ENCODE data around the gene HASPIN.
A peak's percentile ranks its signal among the peaks of the same experiment; 100 is the strongest.

Gene HASPIN

DNA sequence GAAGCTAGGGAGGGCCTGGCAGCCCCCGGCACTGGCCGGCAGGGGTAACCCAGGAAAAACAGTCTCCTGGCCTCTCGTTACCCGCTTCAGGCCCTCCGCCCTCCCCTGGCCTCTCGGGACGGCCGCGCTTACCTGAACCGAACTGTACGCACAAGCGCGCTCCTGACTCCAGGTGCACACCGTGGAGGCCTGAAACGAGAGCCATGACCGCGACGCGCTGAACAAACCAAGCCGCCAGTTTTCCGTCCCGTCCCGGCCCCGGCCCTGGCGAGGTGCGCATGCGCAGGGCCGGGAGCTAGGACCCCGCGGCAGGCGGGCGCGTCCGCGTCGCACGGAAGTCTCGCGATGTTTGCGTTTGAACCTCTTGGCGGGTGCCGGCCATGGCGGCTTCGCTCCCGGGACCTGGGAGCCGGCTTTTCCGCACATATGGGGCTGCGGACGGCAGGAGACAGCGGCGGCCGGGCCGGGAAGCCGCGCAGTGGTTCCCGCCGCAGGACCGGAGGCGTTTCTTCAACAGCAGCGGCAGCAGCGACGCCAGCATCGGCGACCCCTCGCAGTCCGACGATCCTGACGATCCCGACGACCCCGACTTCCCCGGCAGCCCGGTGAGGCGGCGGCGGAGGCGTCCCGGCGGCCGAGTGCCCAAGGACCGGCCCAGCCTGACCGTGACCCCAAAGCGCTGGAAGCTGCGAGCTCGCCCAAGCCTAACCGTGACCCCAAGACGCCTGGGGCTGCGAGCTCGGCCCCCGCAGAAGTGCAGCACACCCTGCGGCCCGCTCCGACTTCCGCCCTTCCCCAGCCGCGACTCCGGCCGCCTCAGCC is at the start of gene HASPIN:
HASPIN (plus strand) TSS at position 348 of the 822 bp plus-strand sequence; CDS start at position 381, 33 bp downstream.
- peak; percentile 94 for DNase-seq

GRCh38 chr17:3675886-3676285 is 47.8 kb upstream of the HASPIN start:
- no peak for DNase-seq

DNA sequence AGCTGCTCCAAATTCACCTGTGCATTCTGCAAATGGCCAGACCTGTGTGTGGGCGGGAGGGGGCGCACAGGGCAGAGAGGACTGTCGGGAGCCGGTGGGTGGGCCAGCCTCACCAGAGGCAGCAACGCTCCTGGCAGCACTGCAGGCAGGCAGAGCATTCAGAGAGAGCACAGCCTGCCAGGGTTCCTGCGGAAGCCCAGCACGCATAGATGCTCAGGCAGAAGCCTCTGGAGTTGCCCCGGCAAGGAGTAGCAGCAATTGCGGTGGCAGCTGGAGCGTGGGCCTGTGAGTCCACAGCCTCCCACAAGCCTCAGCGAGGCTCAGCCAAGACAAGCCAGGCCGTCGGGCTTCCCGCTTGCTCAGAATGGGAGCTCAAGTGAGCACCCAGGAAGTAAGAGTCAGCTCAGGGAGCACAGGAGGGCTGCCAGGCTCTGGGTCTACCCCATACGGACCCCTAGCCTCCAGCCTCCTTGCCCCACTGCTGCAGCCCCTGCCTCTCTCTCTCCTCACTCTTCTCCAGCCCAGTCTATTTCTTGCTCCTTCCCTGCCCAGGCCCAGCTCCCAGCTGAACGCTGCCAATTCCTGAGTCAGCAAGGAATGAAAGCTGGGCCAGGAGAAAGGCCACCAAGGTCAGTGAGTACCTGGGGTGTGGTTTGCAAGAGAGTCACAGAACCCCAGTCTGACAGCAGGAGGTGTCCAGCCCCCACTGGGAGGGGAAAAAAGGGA is 45.4 kb upstream of the HASPIN start:
- no peak for DNase-seq

DNA sequence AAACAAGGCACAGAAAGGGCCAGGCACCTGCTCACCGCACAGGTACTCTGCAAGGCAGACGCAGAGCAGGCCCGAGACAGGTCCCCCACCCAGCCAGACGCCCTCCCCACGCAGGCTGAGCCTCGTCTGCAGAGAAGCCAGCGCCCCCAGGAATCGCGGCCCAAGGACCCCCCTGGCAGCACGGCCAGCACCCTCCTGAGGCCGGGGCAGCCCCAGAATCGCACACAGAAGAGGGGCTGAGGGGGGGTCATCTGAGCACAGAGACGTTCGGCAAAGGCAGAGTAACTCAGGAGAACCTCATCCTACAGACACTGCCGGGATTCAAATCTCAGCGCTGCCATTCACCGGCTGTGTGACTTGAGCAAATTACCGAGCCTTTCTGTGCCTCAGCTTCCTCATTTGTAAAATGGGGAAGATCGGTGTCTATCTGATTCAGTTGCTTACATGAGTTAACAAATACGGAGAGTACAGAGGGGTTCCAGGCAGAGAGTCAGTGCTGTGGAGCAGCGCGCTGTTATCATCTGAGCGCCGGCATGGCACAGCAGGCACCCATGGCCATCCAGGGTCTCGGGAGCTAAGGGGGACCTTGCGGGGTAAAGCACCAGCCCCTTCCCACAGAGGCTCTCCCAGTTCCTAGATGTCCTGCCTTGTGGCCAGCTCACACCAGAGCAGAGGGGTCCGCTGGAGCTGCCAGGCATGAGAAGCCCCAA is 44.7 kb upstream of the HASPIN start:
- DNase-seq = no peak

GRCh38 chr17:3679531-3680126 is 44.1 kb upstream of the HASPIN start:
- no peak for DNase-seq

DNA sequence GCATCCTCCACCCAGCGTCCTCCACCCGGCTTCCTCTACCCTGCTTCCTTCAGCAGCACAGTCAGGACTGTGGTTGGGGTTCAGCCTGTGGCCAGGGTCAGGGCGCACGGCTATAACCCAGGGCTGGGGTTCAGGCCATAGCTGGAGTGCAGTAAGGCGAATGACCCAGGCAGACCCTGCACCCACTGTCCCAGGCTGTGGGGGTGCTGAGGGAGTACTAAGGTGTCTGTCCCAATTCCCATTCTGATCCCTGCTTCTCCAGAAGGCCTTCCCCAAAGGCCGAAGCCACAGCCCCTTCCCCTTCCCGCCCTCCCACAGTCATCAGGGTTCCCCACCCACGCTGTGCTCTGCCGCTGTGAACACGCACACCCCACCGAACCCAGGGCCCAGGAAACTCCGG is 42.6 kb upstream of the HASPIN start:
- no peak for DNase-seq

DNA sequence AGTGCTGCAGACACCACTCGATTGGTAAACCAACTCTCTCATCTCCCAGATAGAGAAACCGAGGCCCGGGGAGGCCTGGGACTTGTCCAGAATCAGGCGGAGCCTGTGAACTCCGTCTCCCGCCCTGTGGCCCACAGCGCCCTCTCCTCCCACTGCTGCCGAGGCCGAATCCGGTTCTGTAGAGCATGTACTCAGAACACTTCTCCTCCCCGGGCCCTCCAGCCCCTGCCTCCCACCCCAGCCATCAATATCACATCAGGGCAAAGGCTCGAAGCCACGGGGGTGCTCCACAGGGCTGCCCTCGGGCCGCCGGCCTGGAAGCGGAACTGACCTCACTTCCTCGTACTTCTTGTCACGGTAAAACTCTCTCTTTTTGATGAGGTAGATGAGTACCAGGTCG is 42.1 kb upstream of the HASPIN start:
- DNase-seq = no peak

GRCh38 chr17:3682033-3682432 is 41.7 kb upstream of the HASPIN start:
- DNase-seq = no peak

GRCh38 chr17:3683054-3683511 is 40.6 kb upstream of the HASPIN start:
- peak; percentile 68 for DNase-seq

- DNase-seq = no peak
Measured at GRCh38 chr17:3685174-3685573, 38.5 kb upstream of the HASPIN start.

- no peak for DNase-seq
Measured at GRCh38 chr17:3688027-3688553, 35.6 kb upstream of the HASPIN start.

- no peak for DNase-seq
Measured at GRCh38 chr17:3688852-3689261, 34.8 kb upstream of the HASPIN start.

DNA sequence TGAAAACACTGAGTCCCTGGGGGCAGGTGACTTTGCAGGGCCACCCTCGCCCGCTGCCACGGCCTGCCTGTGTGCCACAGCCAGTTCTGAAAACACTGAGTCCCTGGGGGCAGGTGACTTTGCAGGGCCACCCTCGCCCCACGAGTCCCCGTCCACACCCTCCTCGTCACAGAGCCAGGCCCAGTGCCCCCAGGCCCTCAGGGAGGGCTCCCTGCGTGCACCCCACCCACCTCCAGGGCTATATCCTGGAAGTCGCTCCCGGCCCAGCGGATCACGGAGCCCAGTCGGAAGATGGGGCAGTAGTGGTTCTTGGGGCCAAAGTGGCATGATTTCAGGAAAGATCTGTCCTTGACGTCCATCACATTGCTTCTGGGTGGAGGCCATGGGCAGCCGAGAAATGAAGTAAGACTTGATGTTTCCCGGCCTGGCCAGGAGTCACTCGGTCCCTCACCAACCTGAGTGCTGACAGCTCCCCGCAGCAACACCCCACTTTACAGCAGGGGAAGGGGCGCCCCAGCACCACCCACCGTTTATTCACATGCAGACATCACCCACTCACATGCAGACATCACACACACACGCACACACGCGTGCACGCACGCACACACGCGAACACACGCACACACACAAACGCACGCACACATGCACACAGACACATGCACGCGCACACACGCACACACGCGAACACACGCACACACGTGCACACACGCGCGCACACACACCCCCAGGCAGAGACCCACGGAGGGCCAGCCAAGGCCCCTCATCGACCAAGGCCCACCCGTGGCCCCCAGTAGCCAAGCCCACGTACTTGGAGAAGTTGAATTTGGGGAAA is 34.2 kb upstream of the HASPIN start:
- DNase-seq = no peak

- no peak for DNase-seq
Measured at GRCh38 chr17:3690094-3690715, 33.5 kb upstream of the HASPIN start.

GRCh38 chr17:3691617-3692067 is 32.1 kb upstream of the HASPIN start:
- DNase-seq = no peak

GRCh38 chr17:3692346-3692745 is 31.4 kb upstream of the HASPIN start:
- no peak for DNase-seq

- DNase-seq = no peak
Measured at GRCh38 chr17:3693141-3693540, 30.6 kb upstream of the HASPIN start.

- no peak for DNase-seq
Measured at GRCh38 chr17:3693829-3694231, 29.9 kb upstream of the HASPIN start.

DNA sequence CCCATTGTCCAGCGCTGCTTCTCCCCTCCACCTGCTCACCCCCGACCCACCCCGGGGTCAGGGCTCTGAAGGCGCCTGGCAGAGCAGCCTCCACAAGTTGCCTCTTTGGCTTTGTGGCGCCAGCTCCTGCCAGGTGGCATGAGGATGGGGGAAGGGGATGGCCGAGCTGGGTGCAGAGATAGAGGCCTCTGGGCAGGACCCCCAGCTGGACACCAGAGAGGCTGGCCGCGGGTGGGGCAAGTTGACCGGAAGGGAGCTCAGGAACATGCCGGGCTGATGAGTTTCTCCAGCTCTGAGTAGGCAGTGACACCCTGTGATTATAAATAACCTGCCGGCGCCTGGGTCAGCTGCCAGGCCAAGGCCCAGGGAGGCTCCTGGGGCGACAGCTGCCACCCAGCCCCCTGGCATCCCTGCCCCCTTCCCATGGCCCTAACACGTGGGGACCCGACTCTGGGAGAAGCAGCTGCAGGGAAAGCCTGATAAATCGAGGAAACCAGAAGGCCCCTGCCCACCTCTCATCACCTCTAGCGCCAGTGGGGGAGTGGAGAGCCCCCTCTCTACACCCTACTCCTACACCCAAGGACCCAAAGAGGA is 28.5 kb upstream of the HASPIN start:
- DNase-seq = no peak

DNA sequence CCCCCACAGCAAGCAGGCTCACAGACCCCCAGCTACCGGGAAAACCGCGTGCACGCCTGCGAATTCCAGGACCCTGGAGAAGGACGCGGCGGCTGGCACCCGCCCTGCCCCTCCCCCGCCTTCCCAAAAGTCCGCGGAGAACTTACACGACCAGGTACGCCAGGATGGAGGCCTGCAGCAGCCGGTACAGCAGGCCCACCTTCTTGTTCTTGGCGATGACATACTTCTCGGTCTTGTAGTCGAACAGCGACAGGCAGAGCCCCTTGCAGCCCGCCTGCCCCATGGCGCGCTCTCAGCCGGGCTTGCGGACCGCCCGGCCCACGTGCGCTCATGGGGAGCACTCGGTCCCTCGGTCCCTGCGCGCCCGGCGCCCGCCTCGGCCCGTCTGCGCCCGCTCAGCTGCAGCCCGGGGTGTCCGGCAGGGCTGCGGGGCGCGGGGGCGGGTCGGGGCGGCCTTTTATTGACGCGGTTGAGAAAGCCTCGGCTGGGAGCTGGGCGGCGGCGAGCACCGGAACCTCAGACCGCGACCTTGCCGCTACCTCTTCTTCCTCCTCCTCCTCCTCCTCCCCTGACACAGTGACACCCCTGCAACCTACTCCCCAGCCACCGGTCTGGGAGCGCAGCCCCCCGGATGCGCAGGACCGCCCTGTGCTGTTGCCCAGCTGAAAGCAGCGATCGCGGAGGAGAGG is 27.8 kb upstream of the HASPIN start, which contains the start of gene P2RX5:
P2RX5 (minus strand) TSS at position 433 of the 689 bp plus-strand sequence; CDS start at position 283, 150 bp downstream.
- DNase-seq = peak; percentile 66

Data from CD4-positive, alpha-beta T cell treated with Interleukin-6 for 4 hours (primary cell).